C4-2B (cell line): ENCODE measurements around the gene DPP4.

Experiments used
- CTCF ChIP-seq: fragments of 450-650 bp; conservative IDR thresholded peaks from 2 replicates; pipeline ENCODE4 v1.5.1; 2017; ENCODE audit warnings: mild to moderate bottlenecking
- ZFX ChIP-seq: fragments of 450-650 bp; IDR thresholded peaks from 2 replicates; pipeline ENCODE4 v1.6.1; 2017

GRCh38 chr2:162037028-162037795 lies 36.8 kb downstream of the DPP4 start:
- no peak for TF ChIP-seq CTCF
- TF ChIP-seq ZFX, result no peak
